Esophagus mucosa (tissue), 1 donor: ENCODE data around the gene CHRNA5. TPM values are rescaled to one million over a fixed set of nuclear protein-coding genes. Genes with fewer than 3 reads are reported as not detected.
A peak's percentile ranks its signal among the peaks of the same experiment; 100 is the strongest.

Source experiments
- ATAC-seq: fragments of 200-7000 bp; cut with Tn5 transposase; one replicate; pipeline ENCODE4 v1.9.1; 2020
- total RNA-seq: library from RNA; stranded (reverse); gene quantifications from one replicate; pipeline ENCODE4 v1.2.4, GENCODE V29; 2023
- donor health status: DM: yes; HTN: yes; CAD: no.

CHRNA5 gene
- total RNA-seq, 1 donor from 2014 or later: 4.3 TPM

DNA sequence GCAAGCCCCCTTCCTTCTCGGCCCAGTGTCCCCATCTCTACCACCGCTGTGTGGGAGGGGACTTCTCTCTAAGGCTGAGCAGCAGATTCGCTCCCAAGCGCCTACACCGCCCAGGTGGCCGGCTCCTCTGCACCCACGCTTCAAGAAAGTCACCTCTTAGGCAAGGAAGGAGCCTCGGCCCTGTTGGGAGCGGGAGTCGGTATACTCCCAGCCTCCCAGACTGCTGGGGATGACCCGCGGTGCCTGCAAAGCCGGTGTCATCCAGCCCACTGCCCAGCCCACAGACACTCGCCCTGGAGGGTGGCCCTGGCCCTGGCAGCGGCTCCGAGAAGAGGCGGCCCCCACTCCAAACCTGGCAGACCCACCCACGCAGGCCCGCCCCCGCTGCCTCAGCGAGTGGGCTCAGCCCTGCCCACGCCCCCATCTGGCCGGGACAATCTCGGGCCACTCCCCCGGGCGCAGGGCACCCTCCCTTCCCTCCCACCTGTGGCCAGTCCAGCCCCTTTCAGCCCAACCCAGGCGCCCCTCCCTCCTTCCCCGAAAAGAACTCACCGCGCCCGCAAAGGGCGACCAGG, 75.3 kb downstream of the CHRNA5 start:
- ATAC-seq: peak; percentile 48

DNA sequence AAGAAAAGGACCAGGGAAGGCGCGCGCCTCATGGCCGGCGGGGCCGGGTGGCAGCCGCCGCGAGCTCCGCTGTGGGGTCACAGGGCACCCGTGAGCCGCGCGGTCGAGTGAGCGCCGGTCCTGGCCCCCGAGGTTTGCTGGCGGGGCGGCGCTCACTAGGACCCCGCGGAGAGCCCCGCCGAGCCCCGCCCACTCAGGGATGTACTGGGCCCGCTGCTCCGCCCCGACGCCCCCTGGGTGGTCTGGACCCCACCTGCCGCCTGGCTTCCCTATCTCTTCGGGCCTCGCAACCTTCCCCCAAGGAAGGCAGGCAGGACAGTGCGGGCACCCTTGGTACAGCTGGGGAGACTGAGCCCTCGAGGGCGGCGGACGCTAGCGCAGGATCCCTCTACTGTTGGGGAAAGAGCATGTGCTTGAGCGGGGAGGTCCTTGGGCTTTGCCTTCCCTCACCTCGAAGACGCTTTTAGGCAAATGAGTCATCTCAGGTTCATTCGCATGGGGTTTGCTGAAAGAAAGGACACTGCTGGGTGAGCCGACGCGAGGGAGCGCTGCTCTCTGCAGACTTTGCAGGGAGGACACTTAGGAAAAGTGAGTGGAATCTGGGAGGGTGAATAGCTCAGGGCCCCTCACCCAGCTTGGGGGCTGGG, 75.9 kb downstream of the CHRNA5 start, which contains the start of gene CHRNB4:
CHRNB4 (minus strand) TSS at position 109 of the 647 bp plus-strand sequence; CDS start at position 32, 77 bp downstream.
- peak; percentile 85 for ATAC-seq

DNA sequence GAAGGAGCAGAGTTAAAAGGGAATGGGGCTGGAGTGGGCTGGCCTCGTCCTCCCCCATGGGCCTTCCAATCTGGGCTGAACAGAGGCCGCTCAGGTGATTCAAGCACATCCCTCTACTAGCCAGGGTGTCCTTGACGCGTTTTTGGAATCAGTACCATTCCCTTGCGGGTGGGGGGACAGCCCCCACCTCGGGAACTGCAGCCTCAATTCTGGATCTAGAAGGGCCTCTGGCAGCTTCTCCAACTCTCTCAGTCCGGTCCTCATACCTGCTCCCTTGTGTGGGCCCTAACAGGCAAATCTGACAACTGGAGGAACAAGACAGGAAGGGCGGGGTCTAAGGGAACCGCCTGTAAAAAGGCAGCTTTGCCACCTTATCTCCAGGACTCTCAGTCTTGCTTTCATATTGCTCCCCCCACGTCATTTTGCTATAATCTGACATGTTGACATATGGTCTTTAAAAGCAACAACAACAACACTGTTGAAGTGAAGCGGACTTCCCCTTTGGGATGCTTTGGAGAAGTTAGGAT, 76.5 kb downstream of the CHRNA5 start:
- ATAC-seq: no peak

DNA sequence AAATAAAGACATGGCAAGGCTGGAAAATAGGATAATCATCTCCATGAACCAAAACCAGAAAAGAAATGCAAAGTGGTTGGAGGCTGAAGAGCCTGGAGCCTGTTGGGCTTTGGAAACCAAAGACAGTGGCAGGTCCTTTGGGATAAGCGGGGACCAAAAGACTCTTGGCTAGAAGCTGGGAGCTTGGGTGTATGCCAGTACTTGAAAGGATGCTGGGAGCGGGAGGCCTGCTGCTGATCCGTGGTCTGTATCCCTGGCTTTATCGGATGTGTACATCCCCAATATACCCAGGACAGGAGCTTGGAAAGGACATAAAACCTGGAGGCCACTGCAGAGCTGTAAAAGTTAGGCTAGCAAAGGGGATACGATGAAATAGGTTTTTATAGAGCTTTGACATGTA, 77.0 kb downstream of the CHRNA5 start:
- no peak for ATAC-seq

Other genes starting within 250 kb of the CHRNA5 start
- gene CRABP1, start 225.2 kb upstream of the CHRNA5 start, total RNA-seq: not detected
- 33.0 TPM for gene IREB2, start 127.3 kb upstream of the CHRNA5 start, total RNA-seq
- 4.3 TPM for gene HYKK, start 57.9 kb upstream of the CHRNA5 start, total RNA-seq
- gene PSMA4, start 25.1 kb upstream of the CHRNA5 start, total RNA-seq: 133 TPM
- gene CHRNA3, start 55.5 kb downstream of the CHRNA5 start, total RNA-seq: 0.20 TPM
- 0.72 TPM for gene CHRNB4, start 75.7 kb downstream of the CHRNA5 start, total RNA-seq
- gene ADAMTS7, start 245.9 kb downstream of the CHRNA5 start, total RNA-seq: 0.48 TPM